Suppressor macrophage treated with lipopolysaccharide for 1 hour (primary cell): ENCODE results near the gene XRCC4.
"Not testable (repeated sequence)": the region's sequence is repeated elsewhere in the genome, so short reads cannot be mapped to it uniquely, and the experiment has no call there.

Experiments
- DNase-seq, 3 donors: peaks; one replicate each; pipeline ENCODE4 v3.0.0-alpha.2; 2020 to 2022

Gene XRCC4

DNA sequence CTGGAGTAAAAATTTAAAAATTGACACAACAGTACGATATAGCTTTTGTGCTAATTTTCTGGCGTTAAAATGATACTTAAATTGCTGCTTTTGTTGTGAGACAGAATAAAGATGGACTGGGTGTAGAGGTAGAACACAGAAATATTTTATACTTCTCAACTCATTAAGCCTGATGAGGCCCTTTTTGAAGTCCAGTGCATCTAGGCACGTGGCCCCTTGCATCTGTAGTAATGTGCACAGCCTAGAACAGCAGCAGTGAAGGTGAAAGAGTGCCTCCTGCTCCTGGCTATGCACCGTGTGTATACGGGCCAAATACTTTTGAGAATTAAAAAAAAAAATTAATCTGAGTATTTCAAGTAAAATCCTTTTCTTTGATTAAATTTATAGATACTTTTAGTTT is 115.6 kb downstream of the XRCC4 start:
- no peak for DNase-seq

- DNase-seq = no peak
Observed at GRCh38 chr5:83197326-83197967, 120.1 kb downstream of the XRCC4 start.

DNA sequence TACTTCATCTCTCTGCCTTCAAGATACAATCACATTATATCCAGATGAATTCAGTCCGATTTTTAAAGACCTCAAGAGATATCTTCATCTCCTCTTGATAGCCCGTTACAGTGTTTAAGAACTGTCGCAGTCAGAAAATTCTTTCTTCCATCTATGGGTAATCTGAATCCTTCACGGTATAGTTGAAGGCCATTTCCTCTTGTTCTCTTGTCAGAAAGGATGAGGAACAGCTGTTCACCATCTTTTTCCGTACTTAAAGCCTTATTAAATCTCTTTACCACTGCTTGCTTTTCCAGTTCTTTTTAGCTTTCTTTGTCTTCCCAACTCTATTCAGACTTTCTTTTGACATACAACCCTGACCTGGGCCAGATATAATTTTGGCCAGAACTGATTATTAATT is 121.8 kb downstream of the XRCC4 start:
- DNase-seq = no peak

- no peak for DNase-seq
Observed at GRCh38 chr5:83204651-83205050, 127.3 kb downstream of the XRCC4 start.

GRCh38 chr5:83209963-83210362 is 132.6 kb downstream of the XRCC4 start:
- DNase-seq = no peak

- DNase-seq = no peak
Observed at GRCh38 chr5:83219077-83219476, 141.7 kb downstream of the XRCC4 start.

- DNase-seq = no peak
Observed at GRCh38 chr5:83219495-83219894, 142.1 kb downstream of the XRCC4 start.

DNA sequence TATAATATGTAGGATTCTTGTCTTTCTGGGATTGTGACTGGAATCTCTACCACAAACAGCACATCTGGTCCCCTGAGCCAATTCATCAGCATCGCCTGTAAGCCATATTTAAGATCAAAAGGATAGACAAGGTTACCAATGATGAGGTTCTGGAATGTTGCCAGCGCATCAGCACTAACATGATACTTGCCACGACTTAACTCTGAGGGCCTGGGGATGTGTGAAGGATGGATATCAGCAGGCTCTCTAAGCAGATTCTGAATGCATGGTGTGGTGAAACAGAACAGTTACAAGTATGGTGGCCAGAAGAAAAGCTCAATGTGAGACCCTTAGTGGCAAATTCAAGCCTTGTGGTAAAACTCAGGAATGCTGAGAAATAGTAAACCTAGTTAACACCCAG is 143.0 kb downstream of the XRCC4 start:
- no peak for DNase-seq

DNA sequence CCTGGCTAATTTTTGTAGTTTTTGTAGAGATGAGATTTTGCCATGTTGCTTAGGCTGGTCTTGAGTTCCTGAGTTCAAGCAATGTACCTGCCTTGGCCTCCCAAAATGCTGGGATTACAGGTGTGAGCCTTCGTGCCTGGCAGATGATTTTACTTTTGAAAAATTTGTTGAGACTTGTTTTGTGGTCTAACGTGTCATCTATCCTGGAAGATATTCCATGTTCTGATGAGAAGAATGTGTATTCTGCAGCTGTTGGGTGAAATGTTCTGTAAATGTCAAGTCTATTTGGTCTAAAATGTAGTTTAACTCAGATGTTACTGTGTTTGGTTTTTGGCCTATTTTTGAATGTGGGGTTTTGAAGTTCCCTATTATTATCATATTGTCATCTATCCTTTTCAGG is 145.6 kb downstream of the XRCC4 start:
- DNase-seq = no peak

DNA sequence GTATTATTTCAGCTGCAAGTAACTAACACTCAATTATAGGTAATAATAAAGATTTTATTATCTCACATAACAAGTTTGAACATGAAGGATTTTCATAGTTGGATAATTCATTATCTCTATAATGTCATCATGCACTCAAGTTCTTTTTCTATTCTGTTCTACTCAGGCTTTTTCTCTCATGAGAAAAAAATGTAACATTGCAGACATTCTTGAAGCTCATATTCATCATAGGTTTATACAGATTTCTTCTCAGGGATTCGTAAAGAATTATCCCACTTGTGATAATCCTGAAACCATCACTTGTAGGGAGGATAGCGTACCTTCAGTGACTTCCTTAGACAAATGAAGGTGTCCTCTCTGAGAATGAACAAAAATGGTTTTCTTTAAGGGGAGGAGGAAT is 150.3 kb downstream of the XRCC4 start:
- no peak for DNase-seq

- no peak for DNase-seq
Observed at GRCh38 chr5:83230511-83230910, 153.2 kb downstream of the XRCC4 start.

DNA sequence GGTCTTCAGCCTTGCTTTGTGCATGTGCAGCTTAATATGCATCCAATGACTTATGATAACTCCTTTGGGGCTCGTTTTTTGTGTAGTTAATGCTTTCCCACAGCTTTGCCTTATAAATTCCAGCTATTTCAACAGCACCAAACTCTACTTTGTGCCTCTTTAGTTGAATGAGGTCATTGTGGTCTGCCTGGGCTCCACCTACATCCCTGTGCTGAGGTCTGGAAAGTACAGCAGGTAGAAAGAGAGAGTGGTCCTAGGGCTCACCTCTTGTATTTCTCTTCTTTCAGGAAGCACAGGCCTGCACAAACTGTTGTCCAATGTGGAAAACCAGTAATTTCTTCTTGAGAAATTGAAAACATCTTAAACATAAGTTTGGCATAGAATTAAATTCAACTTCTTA is 167.2 kb downstream of the XRCC4 start:
- DNase-seq = no peak

GRCh38 chr5:83245037-83245436 is 167.7 kb downstream of the XRCC4 start:
- DNase-seq = no peak

DNA sequence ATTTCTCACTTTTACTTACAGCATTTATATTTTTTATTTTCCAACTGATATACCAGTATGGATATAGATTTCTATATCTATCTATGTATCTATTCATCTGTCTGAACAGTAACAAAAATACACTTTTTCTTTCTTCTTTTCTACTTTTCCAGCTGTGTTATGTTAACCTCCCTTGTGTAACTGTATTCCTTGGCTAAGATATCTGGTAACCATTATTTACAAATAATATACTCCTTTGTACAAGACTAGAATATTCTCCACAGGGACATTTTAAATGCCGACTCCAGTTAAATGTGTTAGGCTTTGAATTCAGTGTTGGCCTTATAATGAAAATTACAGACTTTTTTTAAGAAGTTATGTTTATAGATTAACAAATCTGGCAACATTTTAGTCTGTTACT is 168.7 kb downstream of the XRCC4 start:
- DNase-seq = no peak

- DNase-seq = no peak
Observed at GRCh38 chr5:83249156-83249555, 171.8 kb downstream of the XRCC4 start.

GRCh38 chr5:83251849-83252248 is 174.5 kb downstream of the XRCC4 start:
- DNase-seq = no peak

DNA sequence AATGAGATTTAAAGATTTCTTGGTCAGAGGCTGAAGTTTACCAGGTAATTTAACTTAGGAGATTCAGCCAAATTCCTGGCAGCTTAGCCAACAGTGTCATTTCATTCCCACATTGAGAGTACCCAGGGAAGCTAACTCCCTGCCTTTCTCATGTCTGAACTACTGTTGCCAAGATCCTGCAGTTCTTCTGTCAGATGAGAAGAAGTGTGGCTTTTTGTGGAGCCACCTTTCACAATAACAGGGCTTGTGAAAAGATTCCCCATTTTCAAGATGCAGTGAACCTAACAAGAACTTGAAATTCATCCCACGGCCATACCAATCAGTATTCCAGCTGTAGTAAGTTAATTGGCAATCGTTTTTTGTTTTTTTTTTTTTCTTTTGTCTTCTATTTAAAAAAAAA is 176.4 kb downstream of the XRCC4 start:
- DNase-seq = no peak

DNA sequence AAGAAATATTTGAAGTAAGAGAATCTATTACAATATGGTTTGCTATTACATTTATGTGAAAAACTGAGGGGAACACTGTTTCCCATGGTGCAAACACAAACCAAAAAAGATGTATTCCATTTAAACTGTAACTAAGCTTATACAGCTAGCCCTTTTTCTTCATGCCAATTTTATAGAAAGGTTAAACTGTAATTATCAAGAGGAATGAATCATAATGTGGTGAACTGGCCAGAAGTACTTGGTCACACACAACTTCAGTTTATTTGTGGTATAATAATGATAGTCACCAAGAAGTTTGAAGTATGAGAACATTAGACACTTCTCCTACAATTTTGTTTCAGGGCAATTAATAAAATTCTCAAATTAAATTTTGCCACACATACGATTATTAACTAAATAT is 177.9 kb downstream of the XRCC4 start:
- no peak for DNase-seq

GRCh38 chr5:83256091-83256780 is 178.9 kb downstream of the XRCC4 start:
- DNase-seq = peak; percentile 1 to 56 (median 51)

- DNase-seq = not testable (repeated sequence)
Observed at GRCh38 chr5:83257684-83258083, 180.3 kb downstream of the XRCC4 start.

DNA sequence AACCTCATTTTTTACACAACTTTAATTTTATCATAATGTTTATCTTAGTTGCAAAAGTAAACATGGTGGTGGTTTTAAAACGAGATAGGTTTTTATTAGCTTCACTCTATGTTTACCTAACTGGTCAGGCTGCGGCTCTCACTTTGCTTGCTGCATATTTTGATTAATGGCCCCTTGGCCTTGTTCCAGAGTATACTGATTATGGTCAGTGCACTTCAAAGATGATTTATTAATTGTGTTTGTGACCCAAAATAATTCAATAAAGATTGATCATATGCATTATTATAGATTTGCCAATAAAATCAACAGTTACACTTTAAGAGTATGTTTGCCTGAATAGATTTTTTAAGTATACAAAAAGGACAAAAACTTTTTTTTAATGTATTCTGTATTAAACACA is 188.0 kb downstream of the XRCC4 start:
- no peak for DNase-seq

DNA sequence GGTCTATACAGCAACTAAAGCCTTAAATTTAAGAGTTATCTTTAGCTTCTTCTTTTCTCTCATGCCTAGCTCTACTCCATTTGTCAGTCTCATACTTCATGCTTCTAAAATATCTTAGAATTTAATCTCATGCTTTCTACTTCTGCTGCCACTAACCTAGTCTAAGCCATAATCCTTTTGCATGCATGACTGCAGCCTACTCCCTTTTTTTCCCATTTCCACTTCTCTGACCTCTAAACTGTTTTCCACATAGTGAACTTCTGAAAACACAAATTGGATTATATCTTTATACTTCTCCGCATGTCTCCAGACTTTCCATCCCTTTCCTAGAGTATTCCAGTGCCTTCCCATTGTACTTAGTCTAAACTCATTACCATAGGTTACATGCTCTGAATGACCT is 193.0 kb downstream of the XRCC4 start:
- no peak for DNase-seq

DNA sequence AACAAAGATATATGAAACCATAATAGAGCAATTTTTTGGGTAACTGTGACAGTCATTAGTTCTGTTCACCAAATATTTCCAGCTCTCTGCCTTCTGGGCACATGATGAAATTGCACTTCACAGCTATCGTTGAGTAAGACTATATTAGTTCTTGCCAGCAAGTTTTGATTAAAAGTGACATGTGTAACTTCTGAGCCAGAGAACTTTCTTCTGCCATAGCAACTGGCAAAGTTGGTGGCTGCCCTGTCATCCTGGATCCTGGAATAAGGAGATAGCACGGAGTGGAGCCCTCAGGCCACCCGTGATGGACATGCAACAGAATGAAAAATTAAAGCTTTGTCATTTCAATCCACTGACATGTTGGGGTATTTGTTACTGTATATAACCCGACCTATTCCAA is 199.8 kb downstream of the XRCC4 start:
- no peak for DNase-seq

GRCh38 chr5:83277953-83278352 is 200.6 kb downstream of the XRCC4 start:
- no peak for DNase-seq

GRCh38 chr5:83281176-83281575 is 203.8 kb downstream of the XRCC4 start:
- DNase-seq = no peak
